ENCODE measurements around the gene GALK1. TPM values are rescaled to one million over a fixed set of nuclear protein-coding genes. Genes with fewer than 3 reads are reported as not detected.

The GALK1 gene
- total RNA-seq, 1 donor from 2014 or later = 101 TPM

GRCh38 chr17:75750661-75751423 lies 14.2 kb downstream of the GALK1 start:
- no peak for DNase-seq (ENCODE audit: low read depth in 2 of 2)

GRCh38 chr17:75749545-75750389 lies 15.2 kb downstream of the GALK1 start:
- DNase-seq (ENCODE audit: low read depth in 2 of 2) = peak; percentile 76 to 82

- DNase-seq (ENCODE audit: low read depth in 2 of 2) = no peak
These were observed 16.3 kb downstream of the GALK1 start for GRCh38 chr17:75748706-75749105.

GRCh38 chr17:75743625-75744206 lies 21.3 kb downstream of the GALK1 start:
- DNase-seq (ENCODE audit: low read depth in 2 of 2) = no peak

- DNase-seq (ENCODE audit: low read depth in 2 of 2) = no peak
These were observed 22.7 kb downstream of the GALK1 start for GRCh38 chr17:75742337-75742736.

GRCh38 chr17:75740631-75741077 lies 24.3 kb downstream of the GALK1 start:
- no peak for DNase-seq (ENCODE audit: low read depth in 2 of 2)

- DNase-seq (ENCODE audit: low read depth in 2 of 2) = no peak
These were observed 24.8 kb downstream of the GALK1 start for GRCh38 chr17:75740215-75740614.

GRCh38 chr17:75739801-75740200 lies 25.2 kb downstream of the GALK1 start:
- DNase-seq (ENCODE audit: low read depth in 2 of 2) = no peak

GRCh38 chr17:75739174-75739573 lies 25.8 kb downstream of the GALK1 start:
- DNase-seq (ENCODE audit: low read depth in 2 of 2) = no peak

GRCh38 chr17:75738218-75738802 lies 26.7 kb downstream of the GALK1 start:
- DNase-seq (ENCODE audit: low read depth in 2 of 2) = peak in 1 of 2 donors; percentile 40

- no peak for DNase-seq (ENCODE audit: low read depth in 2 of 2)
These were observed 27.6 kb downstream of the GALK1 start for GRCh38 chr17:75737133-75737962.

- no peak for DNase-seq (ENCODE audit: low read depth in 2 of 2)
These were observed 28.7 kb downstream of the GALK1 start for GRCh38 chr17:75736173-75736835.

GRCh38 chr17:75734674-75735294 lies 30.2 kb downstream of the GALK1 start:
- DNase-seq (ENCODE audit: low read depth in 2 of 2) = no peak

GRCh38 chr17:75733471-75733870 lies 31.5 kb downstream of the GALK1 start:
- no peak for DNase-seq (ENCODE audit: low read depth in 2 of 2)

- no peak for DNase-seq (ENCODE audit: low read depth in 2 of 2)
These were observed 33.1 kb downstream of the GALK1 start for GRCh38 chr17:75731716-75732498.

- DNase-seq (ENCODE audit: low read depth in 2 of 2) = no peak
These were observed 33.8 kb downstream of the GALK1 start for GRCh38 chr17:75731086-75731715.

- DNase-seq (ENCODE audit: low read depth in 2 of 2) = no peak
These were observed 34.9 kb downstream of the GALK1 start for GRCh38 chr17:75730065-75730464.

GRCh38 chr17:75729351-75729750 lies 35.6 kb downstream of the GALK1 start:
- no peak for DNase-seq (ENCODE audit: low read depth in 2 of 2)

GRCh38 chr17:75727391-75727790 lies 37.6 kb downstream of the GALK1 start:
- DNase-seq (ENCODE audit: low read depth in 2 of 2) = no peak

Measured in lung microvascular endothelial cell (primary cell).